Measurements from ENCODE around the gene CABYR. TPM values are rescaled to one million over a fixed set of nuclear protein-coding genes. Genes with fewer than 3 reads are reported as not detected.

The CABYR gene
- total and polyA plus RNA-seq, 2 of the 8 experiments (the other 6 are each of a cell fraction or from before 2014, with no cell fraction given), result 14.5 to 18.8 TPM

GRCh38 chr18:24168496-24168895 is 29.6 kb downstream of the CABYR start (continued):
- TF ChIP-seq RXRA (IDR thresholded peaks at IDR 0.05; ENCODE audit: insufficient read depth, low read depth, low read length), result no peak
- TF ChIP-seq TBP (IDR thresholded peaks at IDR 0.05; ENCODE audit: low read depth, low read length), result no peak
- TF ChIP-seq CBX8 (IDR thresholded peaks at IDR 0.05; ENCODE audit: borderline replicate concordance, low read depth, low read length), result no peak
- TF ChIP-seq, protein P1, sequence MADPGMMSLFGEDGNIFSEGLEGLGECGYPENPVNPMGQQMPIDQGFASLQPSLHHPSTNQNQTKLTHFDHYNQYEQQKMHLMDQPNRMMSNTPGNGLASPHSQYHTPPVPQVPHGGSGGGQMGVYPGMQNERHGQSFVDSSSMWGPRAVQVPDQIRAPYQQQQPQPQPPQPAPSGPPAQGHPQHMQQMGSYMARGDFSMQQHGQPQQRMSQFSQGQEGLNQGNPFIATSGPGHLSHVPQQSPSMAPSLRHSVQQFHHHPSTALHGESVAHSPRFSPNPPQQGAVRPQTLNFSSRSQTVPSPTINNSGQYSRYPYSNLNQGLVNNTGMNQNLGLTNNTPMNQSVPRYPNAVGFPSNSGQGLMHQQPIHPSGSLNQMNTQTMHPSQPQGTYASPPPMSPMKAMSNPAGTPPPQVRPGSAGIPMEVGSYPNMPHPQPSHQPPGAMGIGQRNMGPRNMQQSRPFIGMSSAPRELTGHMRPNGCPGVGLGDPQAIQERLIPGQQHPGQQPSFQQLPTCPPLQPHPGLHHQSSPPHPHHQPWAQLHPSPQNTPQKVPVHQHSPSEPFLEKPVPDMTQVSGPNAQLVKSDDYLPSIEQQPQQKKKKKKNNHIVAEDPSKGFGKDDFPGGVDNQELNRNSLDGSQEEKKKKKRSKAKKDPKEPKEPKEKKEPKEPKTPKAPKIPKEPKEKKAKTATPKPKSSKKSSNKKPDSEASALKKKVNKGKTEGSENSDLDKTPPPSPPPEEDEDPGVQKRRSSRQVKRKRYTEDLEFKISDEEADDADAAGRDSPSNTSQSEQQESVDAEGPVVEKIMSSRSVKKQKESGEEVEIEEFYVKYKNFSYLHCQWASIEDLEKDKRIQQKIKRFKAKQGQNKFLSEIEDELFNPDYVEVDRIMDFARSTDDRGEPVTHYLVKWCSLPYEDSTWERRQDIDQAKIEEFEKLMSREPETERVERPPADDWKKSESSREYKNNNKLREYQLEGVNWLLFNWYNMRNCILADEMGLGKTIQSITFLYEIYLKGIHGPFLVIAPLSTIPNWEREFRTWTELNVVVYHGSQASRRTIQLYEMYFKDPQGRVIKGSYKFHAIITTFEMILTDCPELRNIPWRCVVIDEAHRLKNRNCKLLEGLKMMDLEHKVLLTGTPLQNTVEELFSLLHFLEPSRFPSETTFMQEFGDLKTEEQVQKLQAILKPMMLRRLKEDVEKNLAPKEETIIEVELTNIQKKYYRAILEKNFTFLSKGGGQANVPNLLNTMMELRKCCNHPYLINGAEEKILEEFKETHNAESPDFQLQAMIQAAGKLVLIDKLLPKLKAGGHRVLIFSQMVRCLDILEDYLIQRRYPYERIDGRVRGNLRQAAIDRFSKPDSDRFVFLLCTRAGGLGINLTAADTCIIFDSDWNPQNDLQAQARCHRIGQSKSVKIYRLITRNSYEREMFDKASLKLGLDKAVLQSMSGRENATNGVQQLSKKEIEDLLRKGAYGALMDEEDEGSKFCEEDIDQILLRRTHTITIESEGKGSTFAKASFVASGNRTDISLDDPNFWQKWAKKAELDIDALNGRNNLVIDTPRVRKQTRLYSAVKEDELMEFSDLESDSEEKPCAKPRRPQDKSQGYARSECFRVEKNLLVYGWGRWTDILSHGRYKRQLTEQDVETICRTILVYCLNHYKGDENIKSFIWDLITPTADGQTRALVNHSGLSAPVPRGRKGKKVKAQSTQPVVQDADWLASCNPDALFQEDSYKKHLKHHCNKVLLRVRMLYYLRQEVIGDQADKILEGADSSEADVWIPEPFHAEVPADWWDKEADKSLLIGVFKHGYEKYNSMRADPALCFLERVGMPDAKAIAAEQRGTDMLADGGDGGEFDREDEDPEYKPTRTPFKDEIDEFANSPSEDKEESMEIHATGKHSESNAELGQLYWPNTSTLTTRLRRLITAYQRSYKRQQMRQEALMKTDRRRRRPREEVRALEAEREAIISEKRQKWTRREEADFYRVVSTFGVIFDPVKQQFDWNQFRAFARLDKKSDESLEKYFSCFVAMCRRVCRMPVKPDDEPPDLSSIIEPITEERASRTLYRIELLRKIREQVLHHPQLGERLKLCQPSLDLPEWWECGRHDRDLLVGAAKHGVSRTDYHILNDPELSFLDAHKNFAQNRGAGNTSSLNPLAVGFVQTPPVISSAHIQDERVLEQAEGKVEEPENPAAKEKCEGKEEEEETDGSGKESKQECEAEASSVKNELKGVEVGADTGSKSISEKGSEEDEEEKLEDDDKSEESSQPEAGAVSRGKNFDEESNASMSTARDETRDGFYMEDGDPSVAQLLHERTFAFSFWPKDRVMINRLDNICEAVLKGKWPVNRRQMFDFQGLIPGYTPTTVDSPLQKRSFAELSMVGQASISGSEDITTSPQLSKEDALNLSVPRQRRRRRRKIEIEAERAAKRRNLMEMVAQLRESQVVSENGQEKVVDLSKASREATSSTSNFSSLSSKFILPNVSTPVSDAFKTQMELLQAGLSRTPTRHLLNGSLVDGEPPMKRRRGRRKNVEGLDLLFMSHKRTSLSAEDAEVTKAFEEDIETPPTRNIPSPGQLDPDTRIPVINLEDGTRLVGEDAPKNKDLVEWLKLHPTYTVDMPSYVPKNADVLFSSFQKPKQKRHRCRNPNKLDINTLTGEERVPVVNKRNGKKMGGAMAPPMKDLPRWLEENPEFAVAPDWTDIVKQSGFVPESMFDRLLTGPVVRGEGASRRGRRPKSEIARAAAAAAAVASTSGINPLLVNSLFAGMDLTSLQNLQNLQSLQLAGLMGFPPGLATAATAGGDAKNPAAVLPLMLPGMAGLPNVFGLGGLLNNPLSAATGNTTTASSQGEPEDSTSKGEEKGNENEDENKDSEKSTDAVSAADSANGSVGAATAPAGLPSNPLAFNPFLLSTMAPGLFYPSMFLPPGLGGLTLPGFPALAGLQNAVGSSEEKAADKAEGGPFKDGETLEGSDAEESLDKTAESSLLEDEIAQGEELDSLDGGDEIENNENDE (IDR thresholded peaks at IDR 0.05; ENCODE audit: insufficient replicate concordance, low read length), result no peak
- no peak for TF ChIP-seq RBBP5 (IDR thresholded peaks at IDR 0.05; ENCODE audit: borderline replicate concordance, low read depth, low read length)
- no peak for TF ChIP-seq PHF8 (conservative IDR thresholded peaks at IDR 0.05; ENCODE audit: low read depth, low read length)

Measured in H1 (cell line).